GM21737 (cell line): ENCODE results near the gene DBR1.
"Not testable (repeated sequence)": the region's sequence is repeated elsewhere in the genome, so short reads cannot be mapped to it uniquely, and the experiment has no call there.

Experiments
- ATAC-seq: cut with Tn5 transposase; IDR thresholded peaks from one replicate; pipeline ENCODE4 v1.9.1; 2021; ENCODE audit warnings: mild to moderate bottlenecking, moderate library complexity; ENCODE audit not compliant: unreplicated experiment

The DBR1 gene

DNA sequence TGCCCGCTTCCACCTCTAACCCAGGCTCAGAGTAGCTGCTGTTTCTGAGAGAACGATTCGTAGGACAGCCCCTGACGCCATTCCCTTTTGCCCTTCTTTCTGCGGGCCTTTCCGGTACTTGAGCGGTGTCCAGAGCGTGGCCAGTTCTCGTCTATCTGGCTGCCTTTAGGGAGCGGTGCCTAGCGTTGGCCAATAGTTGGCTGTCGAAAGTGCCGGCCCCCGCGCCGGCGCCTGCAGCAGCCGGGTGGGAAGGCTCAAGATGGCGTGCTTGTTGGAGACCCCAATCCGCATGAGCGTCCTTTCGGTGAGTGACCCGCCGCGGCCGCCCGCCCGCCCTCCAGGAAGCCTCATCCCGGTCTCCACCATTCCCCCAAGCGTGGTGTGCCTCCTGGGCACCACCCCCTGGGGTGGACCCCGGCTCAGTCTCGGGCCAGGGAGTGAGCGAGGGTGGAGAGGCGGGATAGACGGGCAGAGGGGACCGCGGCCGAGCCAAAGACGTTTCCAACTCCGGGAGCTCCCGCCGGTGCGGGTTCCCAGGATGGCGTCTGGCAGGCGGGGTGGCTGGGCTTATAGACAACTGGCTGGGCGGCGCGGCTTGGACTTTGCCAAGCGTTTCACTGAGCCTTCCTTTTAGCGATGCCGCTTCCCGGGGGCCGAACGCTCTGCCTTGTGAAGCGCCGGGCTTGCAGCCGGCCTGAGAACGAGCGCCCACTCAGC lies 12.7 kb upstream of the DBR1 start, which contains the start of gene ARMC8:
Gene ARMC8 (plus strand): TSS at position 6 of the 717 bp plus-strand sequence. CDS start 254 bp downstream, at position 260.
- peak; percentile 56 for ATAC-seq

DNA sequence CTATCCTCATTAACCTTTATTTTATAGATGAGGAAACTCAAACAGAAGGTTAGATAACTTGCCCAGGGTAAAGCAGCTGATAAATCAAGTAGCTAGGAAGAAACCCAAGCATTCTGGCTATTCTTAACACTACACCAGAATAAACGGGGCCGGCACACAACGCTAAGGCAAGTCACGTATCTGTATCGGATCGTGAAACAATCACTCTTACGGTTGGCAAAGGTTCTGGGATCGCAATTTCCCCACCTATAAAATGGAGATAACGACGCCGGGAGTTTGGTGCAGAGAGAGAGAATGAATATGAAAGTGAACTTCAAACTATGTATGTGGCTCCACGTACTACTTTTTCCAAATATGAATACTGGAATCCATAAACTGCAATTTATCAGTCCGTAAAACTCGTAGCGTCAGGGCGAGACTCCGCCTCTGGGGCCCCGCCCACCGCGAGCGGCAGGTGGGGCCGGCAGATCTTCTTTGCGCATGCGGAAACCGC lies 12.1 kb upstream of the DBR1 start:
- peak; percentile 90 for ATAC-seq

DNA sequence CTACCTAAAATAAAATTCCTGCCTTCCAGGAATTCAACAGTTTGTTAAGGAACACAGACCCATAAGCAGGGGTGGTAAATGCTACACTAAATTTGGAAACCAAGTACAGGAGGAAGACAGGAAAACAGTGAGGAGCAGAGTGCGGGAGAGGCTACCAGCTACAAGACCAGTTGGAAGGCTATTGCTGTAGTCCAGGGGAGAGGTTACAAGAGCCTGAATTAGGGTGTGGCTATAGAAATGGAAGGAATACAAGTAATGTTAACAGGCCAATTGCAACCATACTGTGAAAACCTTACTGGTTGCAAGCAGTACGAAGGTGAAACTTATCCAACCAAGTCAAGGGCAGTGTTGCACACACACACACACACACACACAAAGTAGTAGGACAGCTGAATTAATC lies 11.5 kb upstream of the DBR1 start:
- no peak for ATAC-seq

DNA sequence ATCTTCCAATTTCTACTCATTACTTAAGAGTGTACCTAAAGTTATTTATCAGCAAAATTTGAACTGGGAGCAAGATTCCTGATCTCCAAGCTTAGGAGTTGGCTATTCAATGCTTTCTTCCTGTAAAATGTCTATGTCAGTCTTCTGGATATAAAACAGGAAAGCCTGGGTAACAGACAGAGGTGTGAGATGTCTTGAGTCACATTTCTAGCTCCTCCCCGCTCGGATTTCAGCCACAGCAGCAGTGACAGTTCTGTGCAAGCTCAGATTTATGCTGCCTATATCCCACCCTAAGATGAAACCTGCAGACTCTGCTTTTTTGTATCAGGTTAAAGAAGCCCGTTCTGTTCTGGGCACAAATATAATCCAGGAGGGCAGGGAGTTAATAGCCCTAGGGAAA lies 10.3 kb upstream of the DBR1 start:
- no peak for ATAC-seq

DNA sequence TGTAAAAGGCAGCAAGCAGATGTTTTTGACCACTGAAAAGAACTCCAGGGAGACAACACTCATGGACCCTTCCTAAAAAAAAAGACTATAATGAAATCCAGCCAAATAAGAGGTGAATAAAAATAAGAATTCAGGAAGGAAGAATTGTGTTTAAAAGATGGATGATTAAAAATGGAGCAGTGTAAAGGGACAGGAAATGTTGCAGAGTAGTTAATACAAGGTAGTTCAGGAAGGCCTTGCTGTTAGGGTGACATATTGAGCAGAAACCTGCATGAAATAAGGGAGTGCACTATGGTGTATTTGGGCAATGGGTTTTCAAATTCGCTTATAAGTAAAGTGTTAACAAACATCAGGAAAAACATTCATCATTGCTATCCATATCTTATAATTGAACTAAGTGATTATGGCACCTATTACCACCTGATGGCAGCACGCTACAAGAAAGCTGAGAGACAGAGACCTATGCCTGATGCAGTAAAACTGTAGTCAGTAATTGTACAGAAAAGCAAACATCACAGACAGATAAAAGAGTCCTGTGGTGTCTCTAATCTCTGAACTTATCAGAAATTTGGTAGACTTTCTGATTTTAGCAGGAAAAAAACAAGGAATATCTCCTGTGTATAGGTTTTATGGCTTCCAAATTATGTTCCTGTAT lies 5.8 kb upstream of the DBR1 start:
- ATAC-seq: peak; percentile 66

DNA sequence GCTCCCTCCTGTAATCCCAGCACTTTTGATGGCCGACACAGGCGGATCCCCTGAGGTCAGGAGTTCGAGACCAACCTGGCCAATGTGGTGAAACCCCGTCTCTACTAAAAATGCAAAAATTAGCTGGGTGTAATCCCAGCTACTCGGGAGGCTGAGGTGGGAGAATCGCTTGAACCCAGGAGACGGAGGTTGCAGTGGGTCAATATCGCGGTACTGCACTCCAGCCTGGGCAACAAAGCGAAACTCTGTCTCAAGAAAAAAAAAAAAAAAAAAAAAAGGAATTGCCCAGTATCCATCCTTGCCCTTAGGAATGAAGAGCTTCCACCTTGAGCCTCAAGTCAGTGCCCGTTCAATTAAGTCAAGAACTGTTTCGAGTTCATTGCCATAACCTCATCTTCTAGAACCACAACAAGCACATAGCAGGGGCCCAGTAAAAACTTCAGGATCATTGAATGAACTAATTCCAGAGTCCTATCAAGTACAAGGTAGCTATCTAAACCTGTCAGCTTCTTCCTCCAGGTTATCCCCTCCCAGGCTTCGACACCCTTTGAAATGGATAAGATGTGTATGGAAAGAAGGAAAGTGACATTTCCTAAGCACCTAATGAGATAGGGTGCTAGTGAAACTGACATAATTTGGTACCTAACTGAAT lies 826 bp downstream of the DBR1 start:
- no peak for ATAC-seq

DNA sequence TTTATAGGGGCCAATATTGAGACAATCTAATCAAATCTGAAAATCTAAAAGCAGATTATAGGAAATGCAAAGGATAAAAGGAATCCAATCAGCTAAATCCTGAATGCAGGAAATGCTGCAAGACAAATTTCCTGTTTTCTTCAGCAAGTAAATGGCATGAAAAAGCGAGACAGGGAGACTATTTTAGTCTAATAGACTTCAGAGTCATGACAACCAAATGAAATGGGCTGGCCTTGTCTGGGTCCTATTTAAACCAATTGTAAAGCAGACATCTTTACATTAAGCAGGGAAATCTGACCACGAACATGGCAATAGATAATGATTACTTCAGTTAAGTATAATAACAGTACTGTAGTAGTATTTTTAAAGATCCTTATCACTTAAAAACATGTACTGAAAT lies 2.1 kb downstream of the DBR1 start:
- no peak for ATAC-seq

DNA sequence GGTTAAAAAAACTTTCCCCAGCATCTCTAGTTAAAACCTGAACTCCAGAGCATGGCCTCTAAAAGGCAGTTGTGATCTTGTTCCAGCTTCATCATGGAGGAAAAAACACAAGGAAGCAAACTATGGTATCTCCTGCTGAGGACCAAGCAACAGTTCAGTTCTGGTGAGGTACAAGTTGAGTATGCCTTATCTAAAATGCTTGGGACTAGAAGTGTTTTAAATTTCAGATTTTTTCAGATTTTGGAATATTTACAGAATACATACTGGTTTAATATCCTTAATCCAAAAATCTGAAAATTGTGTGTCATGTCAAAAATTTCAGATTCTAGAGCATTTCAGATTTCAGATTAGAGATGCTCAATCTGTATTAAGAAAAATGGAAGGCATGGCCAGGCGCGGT lies 9.7 kb downstream of the DBR1 start:
- ATAC-seq: no peak

DNA sequence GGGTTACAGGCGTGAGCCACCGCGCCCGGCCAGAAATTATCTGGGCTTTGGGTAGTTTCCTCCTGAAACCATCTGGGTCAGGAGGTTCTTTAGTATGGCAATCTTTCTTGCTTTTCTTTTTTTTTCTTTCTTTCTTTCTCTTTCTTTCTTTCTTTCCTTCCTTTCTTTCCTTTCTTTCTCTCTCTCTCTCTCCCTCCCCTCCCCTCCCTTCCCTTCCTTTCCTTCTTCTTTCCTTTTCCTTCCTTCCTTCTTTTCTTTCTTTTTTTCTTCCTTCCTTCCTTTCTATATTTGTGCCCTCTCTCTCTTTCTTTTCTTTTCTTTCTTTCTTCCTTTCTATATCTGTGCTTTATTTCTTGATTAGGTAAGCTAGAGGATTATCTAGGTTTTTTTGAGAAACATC lies 17.0 kb downstream of the DBR1 start:
- no peak for ATAC-seq

DNA sequence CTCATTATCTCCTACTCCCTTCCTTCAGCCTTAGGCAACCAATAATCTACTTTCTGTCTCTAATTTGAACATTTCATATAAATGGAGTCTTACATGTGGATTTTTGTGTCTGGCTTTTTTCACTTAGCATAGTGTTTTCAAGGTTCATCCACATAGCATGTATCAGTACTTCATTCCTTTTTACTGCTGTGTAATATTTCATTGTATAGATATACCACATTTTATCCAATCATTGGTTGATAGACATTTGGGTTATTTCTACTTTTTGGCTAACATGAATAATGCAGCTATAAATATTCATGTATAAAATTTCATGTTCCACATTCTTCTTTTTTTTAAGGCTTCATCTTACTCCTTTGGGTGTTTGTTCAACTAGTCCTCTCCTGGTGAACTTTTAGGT lies 20.2 kb downstream of the DBR1 start:
- no peak for ATAC-seq

DNA sequence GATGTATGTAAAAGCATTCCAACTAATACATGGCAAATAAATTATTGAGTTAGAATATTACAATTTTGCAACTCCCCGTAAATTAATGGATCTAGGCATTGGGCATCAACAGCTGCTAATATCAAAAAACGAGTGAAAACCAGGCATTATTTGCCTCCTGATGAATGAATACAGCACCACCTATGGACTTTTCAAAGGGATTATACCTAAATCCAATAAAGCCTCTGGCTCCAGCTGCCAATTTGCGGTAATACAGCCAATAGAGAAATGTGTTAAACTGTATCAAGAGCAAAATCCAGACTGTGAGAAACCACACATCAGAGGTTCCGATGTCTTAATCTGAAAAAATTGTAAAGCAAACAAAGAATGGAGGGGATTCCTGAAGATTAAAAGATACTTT lies 26.2 kb downstream of the DBR1 start:
- ATAC-seq: no peak

DNA sequence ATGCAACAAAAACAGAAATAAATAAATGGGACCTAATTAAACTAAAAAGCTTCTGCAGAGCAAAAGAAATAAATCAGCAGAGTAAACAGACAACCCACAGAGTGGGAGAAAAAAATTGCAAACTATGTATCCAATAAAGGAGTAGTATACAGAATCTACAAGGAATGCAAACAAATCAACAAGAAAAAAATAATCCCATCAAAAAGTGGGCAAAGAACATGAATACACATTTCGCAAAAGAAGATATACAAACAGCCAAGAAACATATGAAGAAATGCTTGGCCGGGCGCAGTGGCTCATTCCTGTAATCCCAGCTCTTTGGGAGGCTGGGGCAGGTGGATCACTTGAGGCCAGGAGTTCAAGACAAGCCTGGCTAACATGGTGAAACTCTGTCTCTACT lies 32.5 kb downstream of the DBR1 start:
- ATAC-seq: not testable (repeated sequence)

DNA sequence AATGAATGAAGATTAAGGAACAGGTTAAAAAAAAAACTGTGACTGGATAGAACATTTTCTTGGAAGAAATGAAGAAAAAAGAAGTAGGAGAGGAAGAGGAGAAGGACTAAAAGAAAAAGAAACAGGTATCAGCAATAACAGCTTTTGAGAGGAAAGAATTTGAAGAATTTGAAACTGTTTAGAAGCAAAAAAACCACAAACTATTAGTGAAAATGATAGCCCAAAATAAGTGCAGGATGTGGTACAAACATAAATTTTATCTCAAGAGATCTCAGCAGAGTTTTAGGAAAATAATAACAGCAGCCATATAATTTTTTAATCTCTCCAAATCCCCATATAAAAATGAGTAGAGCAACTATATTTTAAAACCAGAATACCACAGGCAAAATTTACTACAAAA lies 33.8 kb downstream of the DBR1 start:
- ATAC-seq: no peak

DNA sequence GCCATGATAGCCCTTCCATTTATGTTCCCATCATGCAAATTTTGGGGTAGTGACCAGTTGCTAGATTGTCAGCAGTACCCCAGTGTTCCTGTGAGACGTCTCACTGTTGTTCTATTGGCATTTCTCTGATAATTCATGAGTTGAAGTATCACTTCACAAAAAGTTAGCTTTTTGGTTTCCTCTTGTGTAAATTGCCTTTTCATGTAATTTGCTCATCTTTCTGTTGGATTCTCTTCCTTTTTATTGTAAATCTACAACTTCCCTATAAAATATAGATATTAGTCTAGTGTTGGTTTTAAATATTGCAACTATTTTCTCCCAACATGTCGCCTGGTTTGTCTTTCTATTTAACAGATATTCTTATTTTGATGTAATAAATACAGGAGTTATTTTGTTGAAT lies 35.0 kb downstream of the DBR1 start:
- ATAC-seq: no peak

DNA sequence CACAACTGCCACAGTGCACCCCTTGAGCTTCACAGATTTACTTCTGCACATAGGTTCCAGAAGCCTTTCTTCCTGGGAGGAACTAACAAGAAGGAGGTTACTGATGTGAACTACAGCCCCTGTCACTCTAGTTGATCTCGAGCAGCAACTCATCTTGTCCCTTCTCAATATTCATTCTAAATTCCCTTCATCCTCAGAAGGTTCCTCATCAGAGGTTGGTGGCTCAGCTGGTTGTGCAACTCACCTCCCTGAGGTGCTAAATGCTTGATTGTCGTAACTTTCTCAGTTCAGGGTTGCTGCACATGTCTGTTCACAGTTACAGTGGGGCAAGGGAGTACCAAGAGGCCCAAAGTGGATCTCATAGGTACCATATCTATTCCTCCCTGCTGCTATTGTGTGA lies 36.9 kb downstream of the DBR1 start:
- no peak for ATAC-seq

DNA sequence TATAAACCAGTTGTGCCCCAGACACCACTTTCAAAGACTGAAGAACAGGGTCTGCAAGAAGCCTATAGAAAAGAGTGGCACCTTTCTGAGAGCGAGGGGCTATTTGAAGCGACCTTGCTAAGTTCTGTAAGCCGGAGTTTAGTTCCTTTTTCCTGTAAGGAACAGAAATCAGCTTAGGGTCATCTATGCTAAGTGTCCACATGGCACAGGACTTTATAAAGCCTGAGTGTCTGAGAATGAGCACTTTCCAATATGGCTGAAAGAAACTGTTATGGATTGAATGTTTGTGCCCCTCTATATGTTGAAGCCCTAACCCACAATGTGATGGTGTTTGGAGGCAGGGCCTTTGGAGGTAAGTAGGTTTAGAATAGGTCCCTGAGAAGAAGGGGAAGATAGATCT lies 38.5 kb downstream of the DBR1 start:
- ATAC-seq: no peak

DNA sequence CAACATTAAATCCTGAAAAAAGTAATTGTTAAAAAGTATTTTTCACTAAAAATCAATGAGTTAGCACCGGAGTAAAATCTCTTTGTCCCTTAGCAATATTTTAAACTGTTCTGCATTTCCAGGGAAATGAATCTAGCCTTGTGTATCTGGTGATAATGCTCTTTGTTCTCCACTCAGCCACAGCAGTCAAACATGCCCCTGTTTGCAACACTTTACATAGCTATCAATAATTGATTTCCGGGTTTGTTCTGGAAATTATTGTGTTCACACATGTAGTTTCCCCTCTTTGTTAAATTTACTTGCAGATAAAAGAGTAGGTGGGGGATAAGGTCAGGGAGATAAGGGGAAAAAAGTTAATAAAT lies 38.9 kb downstream of the DBR1 start:
- ATAC-seq: no peak

DNA sequence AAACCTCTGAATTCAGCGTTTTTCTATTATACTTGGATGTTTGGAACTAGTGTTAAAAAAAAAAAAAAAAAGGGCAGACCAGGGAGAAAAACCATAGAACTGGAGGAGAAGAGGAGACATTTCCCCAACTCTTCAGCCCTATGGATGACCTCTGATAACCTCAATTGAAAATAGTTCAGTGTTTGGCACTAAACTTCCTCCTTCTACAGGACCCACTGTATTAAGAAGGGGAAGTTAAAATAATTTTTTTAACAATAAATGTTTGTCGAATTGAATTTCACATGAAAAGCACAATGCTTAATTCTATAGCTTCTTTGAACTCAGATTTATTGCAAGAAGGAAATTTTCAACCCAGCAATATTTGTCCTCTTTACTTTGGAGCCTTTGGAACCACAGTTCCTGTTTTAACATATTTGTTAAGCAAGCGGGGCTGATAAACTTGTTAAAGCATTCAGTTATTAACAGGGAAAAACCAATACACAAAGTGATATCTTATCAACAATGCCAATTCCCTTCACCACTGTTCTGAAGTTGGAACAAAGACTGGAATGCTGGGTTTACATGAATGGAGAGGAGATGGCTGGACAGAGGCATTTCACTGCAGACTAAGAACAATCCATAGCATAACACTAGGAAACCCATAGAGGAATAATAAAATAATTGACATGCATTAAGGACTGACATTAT lies 39.4 kb downstream of the DBR1 start:
- no peak for ATAC-seq

DNA sequence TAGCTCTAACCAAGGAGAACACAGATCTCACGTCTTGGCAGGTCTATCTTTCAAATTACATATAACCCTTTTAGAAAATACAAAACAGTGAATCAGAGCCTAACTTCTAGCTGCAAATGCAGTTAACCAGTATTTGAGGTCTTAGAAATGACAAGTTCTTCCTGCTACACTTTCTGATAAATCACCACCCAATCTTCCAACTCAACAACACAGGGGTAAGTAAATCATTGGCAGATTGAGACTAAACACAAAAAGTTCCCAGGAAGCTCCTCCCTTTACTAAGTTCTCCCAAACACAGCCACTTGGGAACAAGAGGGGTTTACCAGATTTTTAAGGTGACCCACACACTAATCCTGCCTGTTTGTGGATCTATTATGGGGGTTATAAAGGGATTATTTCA lies 42.5 kb downstream of the DBR1 start, which contains the start of gene A4GNT:
Gene A4GNT (minus strand): TSS at position 152 of the 400 bp plus-strand sequence. CDS start 1,134 bp downstream, outside the sequence.
- no peak for ATAC-seq

DNA sequence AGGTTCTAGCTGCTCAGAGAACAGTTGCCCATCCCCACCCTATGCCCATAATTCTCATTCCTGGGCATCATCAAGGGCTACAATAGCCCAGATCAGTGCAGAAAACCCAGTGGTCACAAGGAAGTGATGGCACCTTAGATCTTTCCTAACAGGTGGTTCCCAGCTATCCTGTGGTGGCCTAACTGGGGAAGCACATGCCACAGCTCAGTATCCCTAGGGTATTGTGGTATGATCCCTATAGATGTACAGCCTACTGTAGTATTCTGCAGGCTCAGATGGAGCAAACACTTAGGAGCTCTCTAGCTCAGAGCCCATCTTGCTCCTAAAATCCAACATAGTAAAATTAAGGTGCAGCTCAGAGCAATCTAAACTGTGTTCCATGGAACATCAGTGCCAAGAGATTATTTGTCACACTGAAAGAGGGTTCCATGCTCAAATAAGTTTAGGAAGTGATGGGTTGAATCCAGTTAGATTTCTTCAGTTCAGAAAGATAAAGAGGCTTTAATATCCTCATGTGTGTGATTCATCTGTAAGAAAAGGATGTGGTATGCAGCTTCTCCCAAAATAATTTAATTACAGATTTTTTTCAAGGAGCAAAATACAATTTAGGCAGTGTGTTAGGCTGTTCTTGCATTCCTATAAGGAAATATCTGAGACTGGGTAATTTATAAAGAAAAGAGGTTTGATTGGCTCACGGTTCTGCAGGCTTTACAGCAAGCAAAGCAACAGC lies 46.9 kb downstream of the DBR1 start:
- no peak for ATAC-seq
